Hematopoietic multipotent progenitor cell treated with erythropoietin and hydrocortisone succinate and interleukin-3 and kit ligand, for 4 days (in vitro differentiated cells): ENCODE measurements around the gene FAM118A.
"Not testable (repeated sequence)": the region's sequence is repeated elsewhere in the genome, so short reads cannot be mapped to it uniquely, and the experiment has no call there.

Source experiments
- DNase-seq: peaks from one replicate; pipeline ENCODE4 v3.0.0-alpha.2; 2015

FAM118A gene

DNA sequence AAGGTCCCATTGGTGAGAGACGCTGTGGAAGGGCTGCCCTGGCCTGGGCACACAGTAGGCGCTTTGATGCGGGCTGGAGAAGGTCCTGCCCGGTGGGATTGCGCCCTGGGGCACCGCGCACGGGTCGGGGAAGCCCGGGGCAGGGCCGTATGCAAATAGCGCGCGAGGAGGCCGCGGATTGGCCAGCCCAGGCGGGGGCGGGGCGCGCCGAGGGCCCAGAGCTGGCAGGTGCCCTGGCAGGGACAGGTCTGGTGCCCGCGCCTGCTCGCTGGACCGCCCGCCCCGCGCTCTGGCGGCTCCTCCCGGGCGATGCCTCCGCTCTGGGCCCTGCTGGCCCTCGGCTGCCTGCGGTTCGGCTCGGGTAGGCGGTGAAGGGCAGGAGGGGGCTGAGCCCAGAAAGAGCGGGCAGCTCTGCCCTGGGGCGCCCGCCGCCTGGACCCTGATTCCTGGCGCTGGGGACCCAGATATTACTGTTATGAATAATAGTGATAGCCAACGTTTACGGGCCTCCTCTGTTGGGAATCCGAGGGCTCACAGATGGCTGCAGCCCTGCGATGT, 24.9 kb upstream of the FAM118A start, which contains the start of gene UPK3A:
UPK3A (plus strand) TSS at position 245 of the 558 bp plus-strand sequence; CDS start at position 310, 65 bp downstream.
- DNase-seq, result peak; percentile 74

- DNase-seq, result no peak
Observed at GRCh38 chr22:45285263-45286058, 24.3 kb upstream of the FAM118A start.

DNA sequence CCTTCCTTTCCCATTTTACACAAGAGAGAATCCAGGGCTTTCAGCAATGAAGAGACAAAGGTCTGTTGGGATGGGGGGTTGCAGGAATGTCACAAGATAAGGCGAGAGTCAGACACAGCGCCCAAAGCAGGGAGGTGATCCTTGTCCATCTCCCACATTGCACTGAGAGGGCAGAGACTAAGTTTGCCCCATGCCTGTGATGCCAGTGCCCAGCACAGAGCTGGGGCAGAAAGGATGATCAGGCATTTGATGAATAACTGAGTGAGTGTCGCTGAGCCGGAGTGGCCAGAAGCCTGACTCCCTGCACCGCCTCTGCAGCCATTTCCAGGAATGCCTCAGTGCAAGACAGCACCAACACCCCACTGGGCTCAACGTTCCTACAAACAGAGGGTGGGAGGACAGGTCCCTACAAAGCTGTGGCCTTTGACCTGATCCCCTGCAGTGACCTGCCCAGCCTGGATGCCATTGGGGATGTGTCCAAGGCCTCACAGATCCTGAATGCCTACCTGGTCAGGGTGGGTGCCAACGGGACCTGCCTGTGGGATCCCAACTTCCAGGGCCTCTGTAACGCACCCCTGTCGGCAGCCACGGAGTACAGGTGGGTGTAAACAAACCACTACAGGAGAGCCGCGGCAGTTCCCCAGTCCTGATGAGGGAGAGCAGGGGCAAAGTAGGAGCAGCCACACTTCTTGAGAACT, 22.7 kb upstream of the FAM118A start:
- no peak for DNase-seq

GRCh38 chr22:45290410-45290936, 19.3 kb upstream of the FAM118A start:
- DNase-seq, result no peak

DNA sequence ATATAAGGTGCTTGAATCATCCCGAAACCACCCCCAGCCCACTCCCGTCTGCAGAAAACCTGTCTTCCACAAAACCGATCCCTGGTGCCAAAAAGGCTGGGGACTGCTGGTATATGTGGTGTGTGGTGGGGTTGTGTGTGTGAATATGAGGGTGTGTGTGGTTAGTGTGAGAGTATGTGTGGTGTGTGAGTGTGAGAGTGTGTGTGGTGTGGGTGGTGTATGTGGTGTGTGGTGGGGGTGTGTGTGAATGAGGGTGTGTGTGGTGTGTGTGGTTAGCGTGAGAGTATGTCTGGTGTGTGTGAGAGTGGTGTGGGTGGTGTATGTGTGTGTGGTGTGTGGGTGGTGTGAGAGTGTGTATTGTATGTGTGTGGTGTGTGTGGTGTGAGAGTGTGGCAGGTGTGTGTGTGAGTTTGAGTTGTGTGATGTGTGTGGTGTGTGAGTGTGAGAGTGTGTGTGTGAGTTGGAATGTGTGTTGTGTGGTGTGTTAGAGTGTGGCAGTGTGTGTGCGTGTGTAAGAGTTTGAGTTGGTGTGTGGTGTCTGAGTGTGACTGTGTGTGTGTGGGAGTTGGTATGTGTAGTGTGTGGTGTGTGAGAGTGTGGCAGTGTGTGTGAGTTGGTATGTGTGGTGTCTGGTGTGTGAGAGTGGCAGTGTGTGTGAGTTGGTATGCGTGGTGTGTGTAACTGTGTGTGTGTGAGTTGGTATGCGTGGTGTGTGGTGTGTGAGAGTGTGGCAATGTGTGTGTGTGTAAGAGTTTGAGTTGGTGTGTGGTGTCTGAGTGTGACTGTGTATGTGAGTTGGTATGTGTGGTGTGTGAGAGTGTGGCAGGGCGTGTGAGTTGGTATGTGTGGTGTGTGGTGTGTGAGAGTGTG, 18.4 kb upstream of the FAM118A start:
- DNase-seq, result no peak

DNA sequence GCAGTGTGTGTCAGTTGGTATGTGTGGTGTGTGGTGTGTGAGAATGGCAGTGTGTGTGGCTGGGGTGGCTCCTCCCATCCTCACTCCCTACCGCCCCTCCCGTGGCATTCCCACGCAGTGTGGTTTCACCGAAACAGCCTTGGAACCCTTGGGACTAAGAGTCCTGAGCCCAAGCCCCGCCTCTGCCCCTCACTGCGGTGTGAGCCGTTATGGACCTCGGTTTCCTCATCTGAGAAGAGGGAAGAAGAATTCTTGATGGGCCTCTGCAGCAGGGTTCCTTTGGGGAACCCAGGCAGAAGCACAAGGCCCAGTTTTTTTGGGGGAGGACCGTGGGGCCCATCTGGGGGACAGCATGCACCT, 17.8 kb upstream of the FAM118A start:
- no peak for DNase-seq

DNA sequence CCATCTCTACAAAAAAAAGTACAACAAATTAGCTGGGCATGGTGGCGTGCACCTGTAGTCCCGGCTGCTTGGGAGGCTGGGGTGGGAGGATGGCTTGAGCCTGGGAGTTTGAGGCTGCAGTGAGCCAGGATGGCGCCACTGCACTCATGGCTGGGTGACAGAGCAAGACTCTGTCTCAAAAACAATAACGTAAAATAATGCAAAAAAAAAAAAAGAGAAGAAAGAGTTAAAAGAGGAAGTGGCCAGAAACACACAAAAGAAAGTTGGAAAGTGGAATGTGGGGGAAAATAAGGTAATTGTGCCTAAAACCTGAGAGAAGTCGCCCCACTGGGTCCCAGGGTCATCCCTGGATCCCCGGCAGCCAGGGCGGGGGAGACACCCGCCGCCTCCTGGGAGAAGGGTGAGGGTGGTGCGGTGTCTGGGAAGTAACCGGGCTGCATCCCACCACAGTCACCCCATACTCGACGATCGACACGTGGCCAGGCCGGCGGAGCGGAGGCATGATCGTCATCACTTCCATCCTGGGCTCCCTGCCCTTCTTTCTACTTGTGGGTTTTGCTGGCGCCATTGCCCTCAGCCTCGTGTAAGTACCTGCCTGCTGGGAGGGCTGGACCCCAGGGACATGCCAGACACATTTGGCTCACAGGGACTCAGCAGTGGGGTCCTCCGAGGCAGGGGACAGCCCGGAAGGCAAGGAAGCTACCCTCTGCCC, 16.8 kb upstream of the FAM118A start:
- DNase-seq, result peak; percentile 43

DNA sequence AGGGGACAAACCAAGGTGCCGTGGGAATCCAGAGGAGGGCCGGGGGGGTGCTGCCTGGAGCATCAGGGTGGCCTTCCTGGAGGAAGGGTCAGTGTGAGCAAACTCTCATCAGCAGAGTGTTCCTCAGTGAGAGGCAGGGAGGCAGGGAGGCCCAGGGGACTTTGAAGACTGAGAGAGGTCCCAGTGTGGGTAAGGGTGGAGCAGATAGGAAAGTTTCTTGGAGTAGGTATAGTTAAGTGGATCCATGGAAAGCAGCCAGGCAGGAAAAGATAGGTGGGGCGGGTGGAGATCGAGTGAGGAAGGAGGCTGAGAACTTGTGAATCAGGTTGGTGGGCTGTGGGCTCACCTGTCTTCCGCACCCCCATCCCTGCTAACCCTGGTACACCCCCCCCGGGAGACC, 15.7 kb upstream of the FAM118A start:
- DNase-seq, result no peak

GRCh38 chr22:45295004-45295403, 14.7 kb upstream of the FAM118A start:
- DNase-seq, result not testable (repeated sequence)

- DNase-seq, result no peak
Observed at GRCh38 chr22:45295492-45295891, 14.2 kb upstream of the FAM118A start.

GRCh38 chr22:45296628-45297297, 13.0 kb upstream of the FAM118A start:
- peak; percentile 43 for DNase-seq

- DNase-seq, result no peak
Observed at GRCh38 chr22:45298934-45299505, 10.7 kb upstream of the FAM118A start.

GRCh38 chr22:45302751-45303150, 7.0 kb upstream of the FAM118A start:
- no peak for DNase-seq

- no peak for DNase-seq
Observed at GRCh38 chr22:45303181-45303580, 6.6 kb upstream of the FAM118A start.

DNA sequence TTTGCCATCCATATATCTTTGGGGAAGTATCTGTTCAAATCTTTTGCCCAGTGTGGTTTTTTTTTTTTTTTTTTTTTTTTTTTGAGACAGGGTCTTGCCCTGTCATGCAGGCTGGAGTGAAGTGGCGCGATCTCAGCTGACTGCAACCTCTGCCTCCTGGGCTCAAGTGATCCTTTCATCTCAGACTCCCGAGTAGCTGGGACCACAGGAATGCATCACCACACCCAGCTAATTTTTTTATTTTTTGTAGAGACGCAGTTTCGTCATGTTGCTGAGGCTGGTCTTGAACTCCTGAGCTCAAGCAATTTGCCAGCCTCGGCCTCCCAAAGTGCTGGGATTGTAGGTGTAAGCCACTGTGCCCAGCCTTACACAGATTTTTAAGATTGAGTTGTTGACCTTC, 4.8 kb upstream of the FAM118A start:
- DNase-seq, result no peak

DNA sequence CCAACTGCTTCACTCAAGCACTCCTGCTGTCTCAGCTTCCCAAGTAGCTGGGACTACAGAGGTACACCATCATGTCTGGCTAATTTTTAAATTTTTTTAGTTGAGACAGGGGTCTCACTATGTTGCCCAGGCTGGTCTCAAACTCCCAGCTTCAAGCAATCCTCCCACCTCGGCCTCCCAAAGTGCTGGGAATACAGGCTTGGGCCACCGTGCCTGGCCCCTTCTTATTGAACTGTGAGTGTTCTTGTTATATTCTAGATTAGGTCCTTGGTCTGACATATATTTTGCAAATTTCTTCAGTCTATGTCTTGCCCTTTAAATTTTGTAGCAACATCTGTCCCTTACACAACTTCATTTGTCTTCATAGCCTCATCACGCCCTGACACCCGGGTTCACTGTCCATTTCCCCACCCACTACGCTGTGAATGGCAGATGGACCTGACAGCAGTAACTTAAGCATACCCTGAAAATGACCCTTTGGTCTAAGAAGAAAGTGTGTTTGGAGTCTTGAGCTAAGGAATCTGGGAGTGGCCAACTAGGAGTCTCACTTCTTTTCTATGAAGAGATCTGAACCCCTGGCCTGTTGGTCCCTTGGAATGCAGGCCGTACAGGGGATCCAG, 4.2 kb upstream of the FAM118A start:
- no peak for DNase-seq

GRCh38 chr22:45306139-45306538, 3.6 kb upstream of the FAM118A start:
- DNase-seq, result no peak

DNA sequence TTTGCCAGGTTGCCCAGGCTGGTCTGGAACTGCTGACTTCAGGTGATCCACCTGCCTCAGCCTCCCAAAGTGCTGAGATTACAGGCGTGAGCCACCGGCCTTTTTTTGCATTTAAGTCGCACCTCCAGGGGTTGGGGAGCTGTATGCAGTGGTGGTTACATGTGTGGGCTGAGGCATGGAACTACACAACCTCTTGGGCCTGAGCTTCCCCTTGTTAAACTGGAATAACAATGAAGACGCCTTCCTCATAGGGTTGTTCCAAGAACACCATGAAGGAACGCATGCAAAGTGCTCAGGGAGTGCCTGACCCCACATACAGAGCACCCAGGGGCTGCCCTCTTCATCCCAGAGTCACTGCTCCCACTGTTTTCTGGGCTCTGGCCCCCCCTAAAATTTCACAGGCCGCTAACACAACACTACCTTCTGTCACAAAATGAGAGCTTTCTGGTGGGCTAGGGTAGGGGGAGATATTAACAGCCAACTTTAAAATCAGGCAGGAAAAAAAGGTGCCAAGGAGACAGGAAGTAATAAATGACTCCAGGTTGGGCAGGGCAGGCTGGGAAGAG, 1.3 kb upstream of the FAM118A start:
- no peak for DNase-seq

DNA sequence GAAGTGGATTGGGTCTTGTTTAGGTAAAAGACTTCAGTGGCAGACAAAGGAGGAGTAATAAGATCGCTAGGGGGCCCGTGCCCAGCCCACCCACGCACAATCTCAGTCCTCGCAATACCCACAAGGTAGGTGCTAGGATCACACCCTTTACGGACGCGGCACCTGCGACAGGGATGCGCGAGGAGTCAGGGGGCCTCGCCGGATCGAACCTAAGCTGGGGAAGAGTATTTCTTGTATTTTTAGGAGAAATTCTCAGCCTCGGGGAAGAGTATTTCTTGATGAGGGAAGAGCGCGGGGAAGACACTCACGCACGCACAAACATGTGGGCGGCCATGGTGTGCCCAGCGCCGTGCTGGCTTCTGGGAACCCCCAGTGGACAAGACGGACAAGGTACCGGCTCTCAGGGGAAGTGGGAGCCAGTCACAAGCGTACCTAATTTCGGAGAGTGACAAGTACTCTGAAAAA, 745 bp upstream of the FAM118A start:
- peak; percentile 42 for DNase-seq

GRCh38 chr22:45310331-45310976, 720 bp downstream of the FAM118A start:
- DNase-seq, result no peak
